GM12891 (cell line): Measurements from ENCODE around the gene DRD4.

Source experiments
- POLR2A ChIP-seq: IDR thresholded peaks from 2 replicates; pipeline ENCODE4 v1.6.1; 2011; ENCODE audit warnings: low read depth, low read length, control low read depth
- POLR2AphosphoS5 ChIP-seq: IDR thresholded peaks from 2 replicates; pipeline ENCODE4 v1.6.1; 2011; ENCODE audit warnings: low read depth, low read length, control low read depth
- POU2F2 ChIP-seq: IDR thresholded peaks from 2 replicates; pipeline ENCODE4 v1.6.1; 2011; ENCODE audit warnings: low read depth, mild to moderate bottlenecking, control low read depth, low read length, moderate library complexity
- TAF1 ChIP-seq: IDR thresholded peaks from 2 replicates; pipeline ENCODE4 v1.6.1; 2011; ENCODE audit warnings: low read depth, low read length, control low read depth

- TF ChIP-seq TAF1 (no peak), POLR2A (no peak), POLR2AphosphoS5 (no peak), POU2F2 (no peak)
Observed at GRCh38 chr11:618856-619627, 18.0 kb upstream of the DRD4 start.
